Measurements from ENCODE around the gene MAP3K15. TPM values are rescaled to one million over a fixed set of nuclear protein-coding genes. Genes with fewer than 3 reads are reported as not detected.

Gene MAP3K15
- total and polyA plus RNA-seq, 9 donors: 0.37 to 11.6 (median 1.4) TPM

- peak; percentile 50 to 79 (median 68) for DNase-seq
- TF ChIP-seq POLR2A (IDR thresholded peaks at IDR 0.05) (no peak), EP300 (IDR thresholded peaks at IDR 0.05) (no peak), CTCF (IDR thresholded peaks at IDR 0.05) (peak; percentile 30 to 54 (median 42))
- no peaks in the 10 kb centered on the region for H3K36me3 ChIP-seq
- 15 to 23% (median 18%) methylated on average over 9 of the region's 9 CpGs for WGBS, 3 donors
- intact Hi-C loops (cut with DNase I): loop anchor here in 3 of 4 donors (10.0 kb wide), 2 partner anchors 163 to 173 kb away; no protein-coding TSS in a partner anchor
- H3K27me3 ChIP-seq: no peaks in the 10 kb centered on the region
- H3K4me1 ChIP-seq (ENCODE audit: insufficient read depth): no peaks in the 10 kb centered on the region
- H3K4me3 ChIP-seq: peak overlapping the region; percentile 9
- no peak overlapping the region for H3K27ac ChIP-seq
- H3K9me3 ChIP-seq: no peaks in the 10 kb centered on the region
Observed at GRCh38 chrX:19372170-19372546, 143.2 kb downstream of the MAP3K15 start.

GRCh38 chrX:19370061-19370460, 145.2 kb downstream of the MAP3K15 start:
- H3K36me3 ChIP-seq: no peaks in the 10 kb centered on the region
- no peaks in the 10 kb centered on the region for H3K4me1 ChIP-seq (ENCODE audit: insufficient read depth)
- H3K27ac ChIP-seq: no peak overlapping the region
- intact Hi-C loops (cut with DNase I): loop anchor here in 3 of 4 donors (10.0 kb wide), 2 partner anchors 165 to 175 kb away; no protein-coding TSS in a partner anchor
- TF ChIP-seq POLR2A (IDR thresholded peaks at IDR 0.05): no peak
- TF ChIP-seq EP300 (IDR thresholded peaks at IDR 0.05): no peak
- TF ChIP-seq CTCF (IDR thresholded peaks at IDR 0.05): no peak
- DNase-seq: no peak
- no peaks in the 10 kb centered on the region for H3K9me3 ChIP-seq
- no peak overlapping the region for H3K4me3 ChIP-seq
- 74 to 78% (median 77%) methylated on average over 5 of the region's 5 CpGs for WGBS, 3 donors
- H3K27me3 ChIP-seq: no peaks in the 10 kb centered on the region

GRCh38 chrX:19368576-19368975, 146.7 kb downstream of the MAP3K15 start:
- no peak overlapping the region for H3K27ac ChIP-seq
- H3K4me1 ChIP-seq (ENCODE audit: insufficient read depth): no peaks in the 10 kb centered on the region
- DNase-seq: no peak
- no peaks in the 10 kb centered on the region for H3K9me3 ChIP-seq
- no peaks in the 10 kb centered on the region for H3K27me3 ChIP-seq
- H3K36me3 ChIP-seq: no peaks in the 10 kb centered on the region
- 85 to 90% (median 88%) methylated on average over 6 of the region's 6 CpGs for WGBS, 3 donors
- TF ChIP-seq POLR2A (IDR thresholded peaks at IDR 0.05): no peak
- no peak for TF ChIP-seq CTCF (IDR thresholded peaks at IDR 0.05)
- no peak for TF ChIP-seq EP300 (IDR thresholded peaks at IDR 0.05)
- no peak overlapping the region for H3K4me3 ChIP-seq
- intact Hi-C loops (cut with DNase I): no loop called here

- H3K27me3 ChIP-seq: no peaks in the 10 kb centered on the region
- 51 to 60% (median 57%) methylated on average over 4 of the region's 4 CpGs for WGBS, 3 donors
- H3K4me1 ChIP-seq (ENCODE audit: insufficient read depth): no peaks in the 10 kb centered on the region
- intact Hi-C loops (cut with DNase I): no loop called here
- no peak overlapping the region for H3K4me3 ChIP-seq
- no peak for TF ChIP-seq CTCF (IDR thresholded peaks at IDR 0.05)
- no peak for TF ChIP-seq POLR2A (IDR thresholded peaks at IDR 0.05)
- H3K9me3 ChIP-seq: no peaks in the 10 kb centered on the region
- no peaks in the 10 kb centered on the region for H3K36me3 ChIP-seq
- no peak overlapping the region for H3K27ac ChIP-seq
- DNase-seq: no peak
Observed at GRCh38 chrX:19361701-19362100, 153.6 kb downstream of the MAP3K15 start.
